Transverse colon (tissue), 4 donors: ENCODE measurements around the gene LRRC70. TPM values are rescaled to one million over a fixed set of nuclear protein-coding genes. Genes with fewer than 3 reads are reported as not detected.

Experiments used
- DNase-seq: peaks from one replicate; pipeline ENCODE4 v3.0.0-alpha.2; 2019
- H3K27ac ChIP-seq, 4 donors: fragments of 200-600 bp; sonication (generic); 2 replicates each; pipeline ENCODE4 v1.5.1; 2016 to 2018; ENCODE audit warnings: inconsistent platforms in 4 of 4
- H3K27me3 ChIP-seq: fragments of 200-600 bp; sonication (generic); 2 replicates; pipeline ENCODE4 v1.5.1; 2017; ENCODE audit warnings: inconsistent platforms
- H3K36me3 ChIP-seq, 4 donors: fragments of 200-600 bp; sonication (generic); 2 replicates each; pipeline ENCODE4 v1.5.1; 2017 to 2019; ENCODE audit warnings: inconsistent platforms in 4 of 4
- H3K4me1 ChIP-seq, 4 donors: fragments of 200-600 bp; sonication (generic); 2 replicates each; pipeline ENCODE4 v1.5.1; 2017 to 2020; ENCODE audit warnings: inconsistent platforms in 4 of 4
- H3K4me3 ChIP-seq, 4 donors: fragments of 200-600 bp; sonication (generic); 1 replicate in 1 of 4; 2 replicates in 3 of 4; pipeline versions ENCODE4 v1.5.1 to v1.6.1; 2017 to 2019; ENCODE audit warnings: inconsistent platforms in 4 of 4
- H3K9me3 ChIP-seq, 2 donors: fragments of 200-600 bp; sonication (generic); 2 replicates each; pipeline ENCODE4 v1.5.1; 2017 to 2019; ENCODE audit warnings: inconsistent platforms in 2 of 2
- CTCF ChIP-seq, 5 experiments: fragments of 200-600 bp in 3 of 5; fragments of 450-650 bp in 2 of 5; sonication (generic) in 3 of 5; IDR thresholded peaks; 1 replicate in 2 of 5; 2 replicates in 3 of 5; pipeline ENCODE4 v1.5.1; 2016 to 2017; ENCODE audit warnings: antibody characterized with exemption in 5 of 5, inconsistent platforms in 3 of 5, mild to moderate bottlenecking in 2 of 5, moderate library complexity in 1 of 5
- EP300 ChIP-seq: sonication (generic); formaldehyde crosslinking; IDR thresholded peaks from one replicate; pipeline ENCODE4 v1.6.1; 2017; ENCODE audit warnings: antibody characterized with exemption, low read depth
- POLR2A ChIP-seq: fragments of 450-650 bp; IDR thresholded peaks from one replicate; pipeline ENCODE4 v1.6.1; 2016; ENCODE audit warnings: antibody characterized with exemption, mild to moderate bottlenecking, moderate library complexity
- POLR2AphosphoS5 ChIP-seq, 3 donors: sonication (generic); formaldehyde crosslinking; IDR thresholded peaks; one replicate each; pipeline ENCODE4 v1.6.1; 2016; ENCODE audit warnings: antibody characterized with exemption in 3 of 3
- WGBS, 2 donors: methylation state at CpG; one replicate each; pipeline ENCODE4 v1.1.5; 2018; ENCODE audit warnings: low coverage in 1 of 2; 5-methylcytosine and 5-hydroxymethylcytosine counted together
- in situ Hi-C, 4 donors: fragments of 200-750 bp; cut with MboI; loops; one replicate each; pipeline versions ENCODE4 v1.15.0 to v1.15.1; 2017; ENCODE audit warnings: low sequenced_read_pairs in 3 of 4, low pct_ligation_motif_present in 1 of 4, low pct_unique_long_range_greater_than_20kb in 1 of 4
- intact Hi-C: fragments of 100-400 bp; cut with DNase I; formaldehyde crosslinking; loops from one replicate; pipeline ENCODE4 v1.15.1; 2023; ENCODE audit warnings: low total_unique reads
- total RNA-seq, 4 donors: library from RNA; depleted of rRNA; stranded (reverse); fragments of >200 nt; gene quantifications; one replicate each; pipeline ENCODE4 v1.1.0, GENCODE V29; 2016

LRRC70 gene
- total RNA-seq, 4 donors from 2014 or later = 1.8 to 3.4 (median 2.3) TPM

GRCh38 chr5:62614355-62614754, 35.7 kb downstream of the LRRC70 start:
- no peak for DNase-seq
- in situ Hi-C loops (no loop called here), intact Hi-C loops (no loop called here)
- peaks cover 0 to 6% (median 0%) of the 10 kb centered on the region in 4 donors for H3K36me3 ChIP-seq
- no peak for TF ChIP-seq CTCF (IDR thresholded peaks at IDR 0.05)
- TF ChIP-seq POLR2A = no peak
- TF ChIP-seq EP300 = no peak
- no peak for TF ChIP-seq POLR2AphosphoS5 (IDR thresholded peaks at IDR 0.05)
- no peak overlapping the region for H3K27ac ChIP-seq
- no peaks in the 10 kb centered on the region for H3K27me3 ChIP-seq
- no peaks in the 10 kb centered on the region for H3K9me3 ChIP-seq
- H3K4me3 ChIP-seq = no peak overlapping the region
- WGBS, 2 donors = 96 to 100% methylated on average over 1 to 8 of the region's 8 CpGs
- H3K4me1 ChIP-seq = no peaks in the 10 kb centered on the region

- H3K4me1 ChIP-seq = no peaks in the 10 kb centered on the region
- TF ChIP-seq CTCF (IDR thresholded peaks at IDR 0.05) (no peak), POLR2A (no peak)
- 95 to 99% methylated on average over 2 of the region's 2 CpGs for WGBS, 2 donors
Observed at GRCh38 chr5:62616615-62617277, 38.1 kb downstream of the LRRC70 start.

GRCh38 chr5:62617943-62618342, 39.3 kb downstream of the LRRC70 start:
- TF ChIP-seq CTCF (IDR thresholded peaks at IDR 0.05) = no peak
- no peak for TF ChIP-seq POLR2A
- TF ChIP-seq POLR2AphosphoS5 (IDR thresholded peaks at IDR 0.05) = no peak
- TF ChIP-seq EP300 = no peak
- no peak overlapping the region for H3K4me3 ChIP-seq
- no peaks in the 10 kb centered on the region for H3K4me1 ChIP-seq
- no peaks in the 10 kb centered on the region for H3K27me3 ChIP-seq
- no peak overlapping the region for H3K27ac ChIP-seq
- in situ Hi-C loops = no loop called here
- H3K9me3 ChIP-seq = no peaks in the 10 kb centered on the region
- no peak for DNase-seq
- H3K36me3 ChIP-seq = peaks cover 0 to 6% (median 0%) of the 10 kb centered on the region in 4 donors
- intact Hi-C loops = no loop called here

More at GRCh38 chr5:62616615-62617277, 38.1 kb downstream of the LRRC70 start:
- in situ Hi-C loops = no loop called here
- H3K4me3 ChIP-seq = no peak overlapping the region
- H3K27ac ChIP-seq = no peak overlapping the region
- intact Hi-C loops = no loop called here
- no peaks in the 10 kb centered on the region for H3K27me3 ChIP-seq
- no peaks in the 10 kb centered on the region for H3K9me3 ChIP-seq
- peaks cover 0 to 6% (median 0%) of the 10 kb centered on the region in 4 donors for H3K36me3 ChIP-seq
- DNase-seq = no peak

- Histone ChIP-seq H3K4me3 (no peak overlapping the region), H3K27ac (no peak overlapping the region), H3K9me3 (no peaks in the 10 kb centered on the region), H3K36me3 (no peaks in the 10 kb centered on the region), H3K4me1 (no peaks in the 10 kb centered on the region), H3K27me3 (no peaks in the 10 kb centered on the region)
- intact Hi-C loops = no loop called here
- 93 to 100% methylated on average over 1 to 5 of the region's 5 CpGs for WGBS, 2 donors
- no peak for DNase-seq
- in situ Hi-C loops = no loop called here
- TF ChIP-seq CTCF (IDR thresholded peaks at IDR 0.05) (no peak), EP300 (no peak), POLR2AphosphoS5 (IDR thresholded peaks at IDR 0.05) (no peak), POLR2A (no peak)
Observed at GRCh38 chr5:62620761-62621160, 42.1 kb downstream of the LRRC70 start.
